Psoas muscle (tissue), 8 donors: ENCODE data around the gene APRT. TPM values are rescaled to one million over a fixed set of nuclear protein-coding genes. Genes with fewer than 3 reads are reported as not detected.
A peak's percentile ranks its signal among the peaks of the same experiment; 100 is the strongest.

ENCODE experiments used
- ATAC-seq, 4 donors: fragments of 200-7000 bp; cut with Tn5 transposase; one replicate each; pipeline ENCODE4 v1.9.1; 2020; ENCODE audit warnings: moderate library complexity in 3 of 4, mild to moderate bottlenecking in 2 of 4
- DNase-seq, 2 donors: peaks; one replicate each; pipeline ENCODE4 v3.0.0-alpha.2; 2020
- H3K27ac ChIP-seq: fragments of 200-600 bp; one replicate; pipeline ENCODE4 v1.8.0; 2022
- H3K27me3 ChIP-seq, 3 donors: fragments of 200-600 bp in 1 of 3; one replicate each; pipeline versions ENCODE4 v1.6.1 to v1.8.0; 2013 to 2022; ENCODE audit warnings: low read length in 2 of 3, mild to moderate bottlenecking in 2 of 3, moderate library complexity in 1 of 3; ENCODE audit not compliant: insufficient read depth in 3 of 3
- H3K36me3 ChIP-seq, 2 donors: fragments of 200-600 bp in 1 of 2; one replicate each; pipeline versions ENCODE4 v1.6.1 to v1.8.0; 2013 to 2022; ENCODE audit warnings: low read depth in 1 of 2, mild to moderate bottlenecking in 1 of 2, moderate library complexity in 1 of 2; ENCODE audit not compliant: insufficient read depth in 1 of 2
- H3K4me1 ChIP-seq: fragments of 200-600 bp; one replicate; pipeline ENCODE4 v1.8.0; 2022
- H3K4me3 ChIP-seq: fragments of 200-600 bp; one replicate; pipeline ENCODE4 v1.8.0; 2022; ENCODE audit warnings: mild to moderate bottlenecking
- H3K9me3 ChIP-seq: fragments of 200-600 bp; one replicate; pipeline ENCODE4 v1.8.0; 2022
- CTCF ChIP-seq: fragments of 200-600 bp; IDR thresholded peaks from one replicate; pipeline ENCODE4 v1.8.0; 2022; ENCODE audit warnings: antibody characterized with exemption
- WGBS, 3 donors: extraction: QIAGEN DNeasy Blood & Tissue Kit; methylation state at CpG; one replicate each; pipeline versions ENCODE4 v1.1.6 to v1.1.7; 2013; 5-methylcytosine and 5-hydroxymethylcytosine counted together
- intact Hi-C, 2 donors: fragments of 100-400 bp; cut with DNase I; formaldehyde crosslinking; loops; one replicate each; pipeline versions ENCODE4 v1.11.0 to v1.14.2; 2022
- polyA plus RNA-seq, 3 donors: library from polyadenylated mRNA; stranded (reverse); fragments of 200-250 nt; gene quantifications; one replicate each; pipeline ENCODE4 v1.2.3, GENCODE V29; 2013
- total RNA-seq, 4 donors: library from RNA; stranded (reverse); fragmentation: NEBNext Ultra II Directional in 2 of 4; extraction: Animal tissue kit (Norgen Biotek cat#: 25700) in 2 of 4; gene quantifications; one replicate each; pipeline versions ENCODE4 v1.2.1 to v1.2.4, GENCODE V29; 2021 to 2023
- donor health status: healthy with polysubstance abuse.
- donor health status: DM: no; HTN: no; CAD: no; lungs with moderate emphysema.
- donor health status: Bipolar disorder and iron deficiency.
- donor health status: healthy.
- donor health status: DM: yes; HTN: yes; CAD: no.
- donor health status: DM: no; HTN: no; CAD: no.
- donor health status: DM: no; HTN: no; CAD: no.
- donor health status: DM: yes; HTN: yes; CAD: no.

Gene APRT
- total and polyA plus RNA-seq, 7 donors = 32.8 to 165 (median 61.5) TPM

- no peak for ATAC-seq
- DNase-seq = peak in 1 of 2 donors; percentile 45
- H3K27ac ChIP-seq = no peak overlapping the region
- H3K27me3 ChIP-seq = peaks cover 0 to 30% (median 6%) of the 10 kb centered on the region in 3 donors
- H3K36me3 ChIP-seq = no peaks in the 10 kb centered on the region
- H3K4me3 ChIP-seq = no peak overlapping the region
- peaks cover 10% of the 10 kb centered on the region for H3K4me1 ChIP-seq
- intact Hi-C loops = no loop called here
- H3K9me3 ChIP-seq = no peaks in the 10 kb centered on the region
- TF ChIP-seq CTCF = no peak
- 76 to 78% (median 78%) methylated on average over 17 to 19 of the region's 19 CpGs for WGBS, 3 donors
Measured at GRCh38 chr16:88771294-88771772, 40.4 kb downstream of the APRT start.

- TF ChIP-seq CTCF = no peak
- intact Hi-C loops = no loop called here
Measured at GRCh38 chr16:88770461-88771293, 41.1 kb downstream of the APRT start.

GRCh38 chr16:88769617-88770460, 41.9 kb downstream of the APRT start:
- no peaks in the 10 kb centered on the region for H3K36me3 ChIP-seq
- intact Hi-C loops = no loop called here
- peaks cover 0 to 30% (median 6%) of the 10 kb centered on the region in 3 donors for H3K27me3 ChIP-seq
- no peaks in the 10 kb centered on the region for H3K9me3 ChIP-seq
- DNase-seq = no peak
- WGBS, 3 donors = 45 to 73% (median 48%) methylated on average over 27 to 30 of the region's 30 CpGs
- H3K4me3 ChIP-seq = peak overlapping the region; percentile 36
- TF ChIP-seq CTCF = no peak
- no peak for ATAC-seq
- no peak overlapping the region for H3K27ac ChIP-seq
- H3K4me1 ChIP-seq = peaks cover 10% of the 10 kb centered on the region

More at GRCh38 chr16:88770461-88771293, 41.1 kb downstream of the APRT start:
- Histone ChIP-seq H3K36me3 (no peaks in the 10 kb centered on the region), H3K9me3 (no peaks in the 10 kb centered on the region), H3K27ac (peak overlapping the region; percentile 30), H3K4me1 (peaks cover 10% of the 10 kb centered on the region), H3K27me3 (peaks cover 0 to 30% (median 6%) of the 10 kb centered on the region in 3 donors), H3K4me3 (peak overlapping the region; percentile 36)
- WGBS, 3 donors = 25 to 46% (median 26%) methylated on average over 38 to 41 of the region's 41 CpGs
- ATAC-seq (peak; percentile 41 to 53 (median 48)), DNase-seq (peak; percentile 68 to 81)

- H3K27ac ChIP-seq = no peak overlapping the region
- 32 to 33% (median 33%) methylated on average over 19 to 24 of the region's 24 CpGs for WGBS, 3 donors
- DNase-seq (peak in 1 of 2 donors; percentile 70), ATAC-seq (peak in 2 of 4 donors; percentile 26 to 50)
- intact Hi-C loops = no loop called here
- no peak for TF ChIP-seq CTCF
- no peaks in the 10 kb centered on the region for H3K9me3 ChIP-seq
- H3K4me3 ChIP-seq = no peak overlapping the region
- H3K4me1 ChIP-seq = peaks cover 10% of the 10 kb centered on the region
- peaks cover 0 to 28% (median 4%) of the 10 kb centered on the region in 3 donors for H3K27me3 ChIP-seq
- no peaks in the 10 kb centered on the region for H3K36me3 ChIP-seq
Measured at GRCh38 chr16:88768071-88768783, 43.5 kb downstream of the APRT start.
